IMR-90 (cell line): Measurements from ENCODE around the gene UTP3. TPM values are rescaled to one million over a fixed set of nuclear protein-coding genes. Genes with fewer than 3 reads are reported as not detected.

ENCODE experiments used
- ATAC-seq: fragments of 200-7000 bp; cut with Tn5 transposase; 2 replicates; pipeline ENCODE4 v1.9.1; 2020; ENCODE audit warnings: low read depth, mild to moderate bottlenecking, moderate library complexity
- BruUV-seq: library from RNA; stranded (reverse); fragments of 400-500 nt; replicated peaks from 2 replicates; lab custom pipeline; 2021; lab: Mats Ljungman, UMichigan
- CTCF ChIA-PET: fragments of 300-600 bp; formaldehyde crosslinking; extraction: SDS; loops from one replicate; lab custom pipeline; 2021; ENCODE audit warnings: antibody characterized with exemption; lab: Yijun Ruan, JAX
- POLR2A ChIA-PET: fragments of 300-600 bp; sonication (Branson Sonifier 250); formaldehyde crosslinking; loops from one replicate; lab custom pipeline; 2022; ENCODE audit warnings: antibody characterized with exemption; ENCODE audit not compliant: unreplicated experiment; lab: Charles Lee
- DNase-seq: peaks from one replicate; pipeline ENCODE4 v3.0.0; 2013
- H2AFZ ChIP-seq: replicated peaks from 2 replicates; pipeline ENCODE3; 2013; ENCODE audit warnings: low read length, mild to moderate bottlenecking; ENCODE audit not compliant: poor library complexity
- H2AK5ac ChIP-seq: 2 replicates; pipeline ENCODE4 v1.6.1; 2013; ENCODE audit warnings: low read depth, low read length, inconsistent platforms
- H2AK9ac ChIP-seq: replicated peaks from 2 replicates; pipeline ENCODE3; 2013; ENCODE audit warnings: mild to moderate bottlenecking, low read depth, low read length, moderate library complexity; ENCODE audit not compliant: poor library complexity
- H2BK120ac ChIP-seq: 2 replicates; pipeline ENCODE4 v1.6.1; 2013; ENCODE audit warnings: low read depth, low read length, inconsistent platforms
- H2BK15ac ChIP-seq: 3 replicates; pipeline ENCODE4 v1.6.1; 2013; ENCODE audit warnings: low read depth, low read length, inconsistent platforms
- H2BK20ac ChIP-seq: 2 replicates; pipeline ENCODE4 v1.6.1; 2013; ENCODE audit warnings: low read depth, mild to moderate bottlenecking, inconsistent platforms, low read length, moderate library complexity
- H2BK5ac ChIP-seq: 2 replicates; pipeline ENCODE4 v1.6.1; 2013; ENCODE audit warnings: mild to moderate bottlenecking, low read depth, low read length, inconsistent platforms; ENCODE audit not compliant: poor library complexity, severe bottlenecking
- H3K14ac ChIP-seq: replicated peaks from 2 replicates; pipeline ENCODE4 v1.6.1; 2013; ENCODE audit warnings: low read depth, low read length, inconsistent platforms
- H3K18ac ChIP-seq: 2 replicates; pipeline ENCODE4 v1.6.1; 2013; ENCODE audit warnings: low read depth, low read length, control low read depth
- H3K23ac ChIP-seq: 2 replicates; pipeline ENCODE4 v1.6.1; 2013; ENCODE audit warnings: low read depth, low read length, inconsistent platforms
- H3K27ac ChIP-seq: 2 replicates; pipeline ENCODE4 v1.5.1; 2013; ENCODE audit warnings: mild to moderate bottlenecking, control low read depth, low read length; ENCODE audit not compliant: insufficient read depth
- H3K27me3 ChIP-seq: 2 replicates; pipeline ENCODE4 v1.6.1; 2013; ENCODE audit warnings: low read length; ENCODE audit not compliant: control insufficient read depth, insufficient read depth
- H3K36me3 ChIP-seq: 2 replicates; pipeline ENCODE4 v1.6.1; 2013; ENCODE audit warnings: low read length, mixed read lengths; ENCODE audit not compliant: control insufficient read depth, insufficient read depth
- H3K4ac ChIP-seq: 2 replicates; pipeline ENCODE4 v1.6.1; 2013; ENCODE audit warnings: low read depth, low read length, inconsistent platforms
- H3K4me1 ChIP-seq: 2 replicates; pipeline ENCODE4 v1.6.1; 2013; ENCODE audit warnings: low read length, mixed read lengths; ENCODE audit not compliant: control insufficient read depth, insufficient read depth
- H3K4me2 ChIP-seq: 2 replicates; pipeline ENCODE4 v1.6.1; 2013; ENCODE audit warnings: low read depth, mild to moderate bottlenecking, control low read depth, low read length, moderate library complexity
- H3K4me3 ChIP-seq: 2 replicates; pipeline ENCODE4 v1.5.1; 2013; ENCODE audit warnings: low read depth, mild to moderate bottlenecking, control low read depth, low read length, moderate library complexity; ENCODE audit not compliant: insufficient read depth
- H3K56ac ChIP-seq: 2 replicates; pipeline ENCODE4 v1.6.1; 2013; ENCODE audit warnings: low read length, inconsistent platforms; ENCODE audit not compliant: insufficient read depth; ENCODE audit errors: extremely low read depth
- H3K79me1 ChIP-seq, 2 experiments: 2 replicates each; pipeline ENCODE4 v1.6.1; 2013; ENCODE audit warnings: low read length in 2 of 2, inconsistent platforms in 1 of 2, low read depth in 1 of 2
- H3K9ac ChIP-seq: 2 replicates; pipeline ENCODE4 v1.6.1; 2013; ENCODE audit warnings: low read depth, low read length, control low read depth
- H3K9me1 ChIP-seq: 2 replicates; pipeline ENCODE4 v1.6.1; 2013; ENCODE audit warnings: low read length, inconsistent platforms; ENCODE audit not compliant: insufficient read depth
- H3K9me3 ChIP-seq: 2 replicates; pipeline ENCODE4 v1.6.1; 2013; ENCODE audit warnings: low read length; ENCODE audit not compliant: control insufficient read depth, insufficient read depth
- H4K20me1 ChIP-seq: 2 replicates; pipeline ENCODE4 v1.6.1; 2013; ENCODE audit warnings: low read length, inconsistent platforms; ENCODE audit not compliant: insufficient read depth
- H4K5ac ChIP-seq: 2 replicates; pipeline ENCODE4 v1.6.1; 2013; ENCODE audit warnings: mild to moderate bottlenecking, low read depth, low read length, control low read depth
- H4K8ac ChIP-seq, 2 experiments: 2 replicates each; pipeline ENCODE4 v1.6.1; 2013; ENCODE audit warnings: low read depth in 2 of 2, low read length in 2 of 2, control low read depth in 1 of 2, inconsistent platforms in 1 of 2
- H4K91ac ChIP-seq: 2 replicates; pipeline ENCODE4 v1.6.1; 2013; ENCODE audit warnings: low read depth, low read length, inconsistent platforms; ENCODE audit not compliant: insufficient read depth
- CEBPB ChIP-seq: IDR thresholded peaks from 2 replicates; pipeline ENCODE4 v1.6.1; 2012; ENCODE audit warnings: low read depth, low read length, improper control_type of control experiment
- CHD1 ChIP-seq: IDR thresholded peaks from 2 replicates; pipeline ENCODE4 v1.6.1; 2012; ENCODE audit warnings: low read depth, low read length, improper control_type of control experiment
- CTCF ChIP-seq: conservative IDR thresholded peaks from 2 replicates; pipeline ENCODE4 v1.5.1; 2012; ENCODE audit warnings: mild to moderate bottlenecking, low read depth, low read length, improper control_type of control experiment
- FOS ChIP-seq: fragments of 150-350 bp; IDR thresholded peaks from 2 replicates; pipeline ENCODE4 v1.6.1; 2016; ENCODE audit warnings: low read depth, low read length
- MAFK ChIP-seq: IDR thresholded peaks from 2 replicates; pipeline ENCODE4 v1.6.1; 2012; ENCODE audit warnings: low read depth, low read length, improper control_type of control experiment
- MAZ ChIP-seq: IDR thresholded peaks from 2 replicates; pipeline ENCODE4 v1.6.1; 2012; ENCODE audit warnings: low read depth, mild to moderate bottlenecking, low read length, improper control_type of control experiment, moderate library complexity, borderline replicate concordance
- NFE2L2 ChIP-seq: fragments of 150-350 bp; IDR thresholded peaks from 2 replicates; pipeline ENCODE4 v1.6.1; 2016; ENCODE audit warnings: low read depth, mild to moderate bottlenecking, low read length
- POLR2A ChIP-seq: IDR thresholded peaks from 2 replicates; pipeline ENCODE4 v1.6.1; 2012; ENCODE audit warnings: mild to moderate bottlenecking, low read depth, low read length
- RCOR1 ChIP-seq: IDR thresholded peaks from 2 replicates; pipeline ENCODE4 v1.6.1; 2012; ENCODE audit warnings: mild to moderate bottlenecking, low read length, improper control_type of control experiment; ENCODE audit not compliant: insufficient replicate concordance
- RFX5 ChIP-seq: IDR thresholded peaks from 2 replicates; pipeline ENCODE4 v1.8.0; 2012; ENCODE audit warnings: low read depth, mild to moderate bottlenecking, low read length, moderate library complexity
- USF2 ChIP-seq: fragments of 150-350 bp; IDR thresholded peaks from 2 replicates; pipeline ENCODE4 v1.6.1; 2017; ENCODE audit warnings: mild to moderate bottlenecking, antibody characterized with exemption, low read length, low read depth
- WGBS, 2 experiments: methylation state at CpG; one replicate each; pipeline versions ENCODE4 v1.1.5 to v1.1.7; 2013; ENCODE audit warnings: missing lambda C conversion rate in 2 of 2; ENCODE audit not compliant: insufficient read length in 1 of 2; ENCODE audit errors: extremely low coverage in 2 of 2; 5-methylcytosine and 5-hydroxymethylcytosine counted together
- dilution Hi-C: fragments of 300-500 bp; cut with HindIII; formaldehyde crosslinking; loops from one replicate; pipeline ENCODE4 v1.14.3; 2018; ENCODE audit warnings: low sequenced_read_pairs; ENCODE audit not compliant: unreplicated experiment
- in situ Hi-C: fragments of 300-500 bp; cut with MboI; formaldehyde crosslinking; loops from 3 replicates; pipeline ENCODE4 v1.14.3; 2019; ENCODE audit warnings: low sequenced_read_pairs, inconsistent platforms, mixed read lengths
- intact Hi-C: fragments of 100-400 bp; cut with micrococcal nuclease; formaldehyde crosslinking; loops from 2 replicates; pipeline ENCODE4 v1.10.0; 2022
- polyA plus RNA-seq, 3 experiments: library from polyadenylated mRNA; depleted of rRNA; stranded (reverse); fragments of >200 nt; gene quantifications; 2 replicates each; pipeline ENCODE4 v1.2.3, GENCODE V29; 2012; ENCODE audit warnings: low replicate concordance in 1 of 3
- total RNA-seq: library from RNA; depleted of rRNA; stranded (reverse); fragments of >200 nt; gene quantifications from 2 replicates; pipeline ENCODE4 v1.2.3, GENCODE V29; 2012

The UTP3 gene
- total and polyA plus RNA-seq, 2 of the 4 experiments (the other 2 are of a cell fraction), result 14.9 to 30.7 TPM

GRCh38 chr4:70678383-70678999 lies 9.8 kb upstream of the UTP3 start:
- in situ Hi-C loops (no loop called here), intact Hi-C loops (no loop called here), dilution Hi-C loops (no loop called here)
- H3K14ac ChIP-seq, result no peak overlapping the region
- no peak overlapping the region for H2BK120ac ChIP-seq
- H3K36me3 ChIP-seq, result no peaks in the 10 kb centered on the region
- no peak overlapping the region for H3K4me3 ChIP-seq
- H4K20me1 ChIP-seq, result no peaks in the 10 kb centered on the region
- H3K79me1 ChIP-seq, result no peaks in the 10 kb centered on the region
- H2AK9ac ChIP-seq, result no peak overlapping the region
- H3K56ac ChIP-seq, result no peak overlapping the region
- TF ChIP-seq MAZ, result no peak
- TF ChIP-seq NFE2L2, result no peak
- TF ChIP-seq USF2, result no peak
- TF ChIP-seq CHD1, result no peak
- no peak for TF ChIP-seq POLR2A
- no peak for TF ChIP-seq MAFK
- TF ChIP-seq RCOR1, result no peak
- TF ChIP-seq CTCF, result no peak
- no peak for TF ChIP-seq RFX5
- no peak for TF ChIP-seq CEBPB
- no peak for TF ChIP-seq FOS
- H3K27ac ChIP-seq, result no peak overlapping the region
- no peak overlapping the region for H3K4ac ChIP-seq
- no TSS peak for BruUV-seq
- no peaks in the 10 kb centered on the region; the same call in 1 of the 2 replicates for H3K27me3 ChIP-seq
- no peak overlapping the region for H2AFZ ChIP-seq
- ChIA-PET CTCF (interaction anchor here (0.7 to 0.8 kb wide), 3 partner anchors 9 to 471 kb away, joined by 3 to 4 read pairs (median 3); no protein-coding TSS in a partner anchor), POLR2A (interaction anchor here (0.6 kb wide), 1 partner anchor 9 kb away, joined by 4 read pairs; no protein-coding TSS in a partner anchor)
- H3K9me3 ChIP-seq, result no peaks in the 10 kb centered on the region
- H3K18ac ChIP-seq, result no peak overlapping the region
- no peak overlapping the region for H3K23ac ChIP-seq
- H2BK20ac ChIP-seq, result no peak overlapping the region
- H2AK5ac ChIP-seq, result no peak overlapping the region
- DNase-seq, result no peak
- H3K4me2 ChIP-seq, result no peak overlapping the region
- no peak overlapping the region for H4K8ac ChIP-seq
- WGBS, 2 experiments, result 100% methylated on average over 1 of the region's 1 CpG; no CpG with 5 or more reads in 1 of the 2 experiments
- no peak for ATAC-seq
- H3K9ac ChIP-seq, result no peak overlapping the region
- no peak overlapping the region for H4K91ac ChIP-seq
- no peak overlapping the region for H2BK5ac ChIP-seq
- H2BK15ac ChIP-seq, result no peak overlapping the region
- H3K9me1 ChIP-seq, result 0 out of 2 replicates have a peak, but pooled peaks cover 2% of the 10 kb centered on the region
- H4K5ac ChIP-seq, result no peak overlapping the region
- no peaks in the 10 kb centered on the region for H3K4me1 ChIP-seq
